Stimulated activated CD4-positive, alpha-beta T cell treated with anti-CD3 and anti-CD28 coated beads, Interleukin-2, amount 100 ng/mL, for 4 hours (primary cell): ENCODE data around the gene MRPL40.
A peak's percentile ranks its signal among the peaks of the same experiment; 100 is the strongest.

Source experiments
- DNase-seq: peaks from one replicate; pipeline ENCODE4 v3.0.0-alpha.2; 2020; ENCODE audit warnings: low read depth

Gene MRPL40

GRCh38 chr22:19463491-19464469 lies 31.4 kb downstream of the MRPL40 start:
- DNase-seq = no peak

GRCh38 chr22:19464546-19464945 lies 32.2 kb downstream of the MRPL40 start:
- no peak for DNase-seq

GRCh38 chr22:19464975-19465374 lies 32.6 kb downstream of the MRPL40 start:
- DNase-seq = no peak

GRCh38 chr22:19466126-19466716 lies 33.9 kb downstream of the MRPL40 start:
- no peak for DNase-seq

GRCh38 chr22:19466848-19467752 lies 34.8 kb downstream of the MRPL40 start:
- DNase-seq = no peak

GRCh38 chr22:19467912-19468311 lies 35.6 kb downstream of the MRPL40 start:
- no peak for DNase-seq

GRCh38 chr22:19469421-19469820 lies 37.1 kb downstream of the MRPL40 start:
- DNase-seq = no peak

- no peak for DNase-seq
Measured at GRCh38 chr22:19470010-19470409, 37.7 kb downstream of the MRPL40 start.

- no peak for DNase-seq
Measured at GRCh38 chr22:19471572-19471971, 39.2 kb downstream of the MRPL40 start.

GRCh38 chr22:19472233-19472632 lies 39.9 kb downstream of the MRPL40 start:
- no peak for DNase-seq

GRCh38 chr22:19473578-19473977 lies 41.2 kb downstream of the MRPL40 start:
- DNase-seq = no peak

GRCh38 chr22:19476023-19476422 lies 43.7 kb downstream of the MRPL40 start:
- DNase-seq = no peak

GRCh38 chr22:19477321-19478044 lies 45.1 kb downstream of the MRPL40 start:
- DNase-seq = no peak

- DNase-seq = no peak
Measured at GRCh38 chr22:19478045-19478900, 45.9 kb downstream of the MRPL40 start.

- peak; percentile 54 for DNase-seq
Measured at GRCh38 chr22:19478901-19479354, 46.6 kb downstream of the MRPL40 start, which contains the start of gene UFD1. UFD1 (minus strand) TSS chr22:19479193; CDS start chr22:19479085, 108 bp downstream.

GRCh38 chr22:19479355-19480172 lies 47.2 kb downstream of the MRPL40 start, which contains the start of gene CDC45:
CDC45 (plus strand) TSS chr22:19479920; CDS start chr22:19479969, 49 bp downstream.
- peak; percentile 92 for DNase-seq

GRCh38 chr22:19480173-19480568 lies 47.8 kb downstream of the MRPL40 start:
- no peak for DNase-seq

GRCh38 chr22:19480789-19481188 lies 48.4 kb downstream of the MRPL40 start:
- no peak for DNase-seq

- no peak for DNase-seq
Measured at GRCh38 chr22:19482297-19482696, 50.0 kb downstream of the MRPL40 start.
